Measurements from ENCODE around the gene SRSF4.
"Not testable (repeated sequence)": the region's sequence is repeated elsewhere in the genome, so short reads cannot be mapped to it uniquely, and the experiment has no call there.

Gene SRSF4

GRCh38 chr1:29124366-29125236 lies 57.1 kb downstream of the SRSF4 start:
- no peak for DNase-seq

- no peak for DNase-seq
Measured at GRCh38 chr1:29123887-29124365, 57.8 kb downstream of the SRSF4 start, which contains the start of gene TMEM200B. Gene TMEM200B (minus strand): TSS chr1:29123903. CDS start chr1:29121828, 2,075 bp downstream.

DNA sequence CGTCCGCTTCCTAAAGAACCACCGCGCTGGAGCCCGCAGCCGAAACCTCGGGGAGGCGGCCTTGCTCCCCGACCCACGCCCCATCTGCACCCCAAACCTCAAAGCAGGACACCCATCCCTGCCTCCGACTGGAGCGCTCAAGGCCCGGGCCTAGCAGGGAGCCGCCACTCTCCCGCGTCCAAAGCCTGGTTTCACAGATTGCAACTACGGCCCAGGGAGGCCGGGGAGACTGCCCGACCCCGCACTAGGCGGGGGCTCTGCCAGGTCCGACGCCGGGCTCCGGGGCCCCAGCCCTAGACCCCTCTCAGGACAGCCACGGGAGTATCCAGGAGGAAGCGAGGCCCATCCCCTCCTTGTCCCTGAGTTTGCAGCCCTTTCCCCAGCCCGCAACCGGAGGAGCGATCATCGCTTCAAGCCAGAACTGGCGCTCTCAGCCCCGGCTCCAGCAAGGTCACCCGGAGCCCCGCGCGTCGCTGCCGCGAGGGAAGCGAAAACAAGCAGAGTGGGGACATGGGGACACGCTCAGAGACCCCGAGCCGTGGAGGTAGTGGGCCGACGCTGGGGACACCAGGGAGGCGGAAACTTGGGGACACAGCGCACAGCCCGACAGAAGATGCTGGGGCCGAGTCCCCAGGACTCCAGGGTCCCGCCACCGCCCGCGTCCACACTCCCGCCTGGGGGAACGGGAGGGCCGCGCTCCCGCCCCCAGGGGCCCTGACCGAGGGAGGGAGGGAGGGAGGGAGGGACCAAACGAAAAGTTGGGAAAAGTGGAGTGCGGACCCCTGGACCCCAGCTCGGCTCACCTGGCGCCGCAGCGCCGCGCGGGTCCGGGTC lies 58.4 kb downstream of the SRSF4 start:
- no peak for DNase-seq

DNA sequence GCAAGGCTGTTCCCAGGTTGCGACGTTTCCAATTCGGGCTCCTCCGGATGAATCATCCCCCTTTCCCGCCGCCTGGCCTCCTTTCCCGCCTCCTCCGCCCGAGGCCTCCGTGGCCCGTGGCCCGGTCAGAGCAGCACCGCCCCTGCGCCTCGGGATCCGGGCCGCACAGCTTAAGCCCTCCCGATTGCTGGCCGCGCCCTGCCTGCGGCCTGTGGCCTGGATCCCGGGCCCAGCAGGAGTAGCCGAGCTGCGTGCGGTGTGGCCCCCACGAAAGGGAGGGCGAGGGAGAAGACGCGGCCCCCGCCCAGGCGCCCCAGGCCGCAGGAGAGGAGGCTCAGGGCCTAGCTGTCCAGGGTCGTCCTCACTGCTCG lies 59.0 kb downstream of the SRSF4 start:
- DNase-seq, result no peak

DNA sequence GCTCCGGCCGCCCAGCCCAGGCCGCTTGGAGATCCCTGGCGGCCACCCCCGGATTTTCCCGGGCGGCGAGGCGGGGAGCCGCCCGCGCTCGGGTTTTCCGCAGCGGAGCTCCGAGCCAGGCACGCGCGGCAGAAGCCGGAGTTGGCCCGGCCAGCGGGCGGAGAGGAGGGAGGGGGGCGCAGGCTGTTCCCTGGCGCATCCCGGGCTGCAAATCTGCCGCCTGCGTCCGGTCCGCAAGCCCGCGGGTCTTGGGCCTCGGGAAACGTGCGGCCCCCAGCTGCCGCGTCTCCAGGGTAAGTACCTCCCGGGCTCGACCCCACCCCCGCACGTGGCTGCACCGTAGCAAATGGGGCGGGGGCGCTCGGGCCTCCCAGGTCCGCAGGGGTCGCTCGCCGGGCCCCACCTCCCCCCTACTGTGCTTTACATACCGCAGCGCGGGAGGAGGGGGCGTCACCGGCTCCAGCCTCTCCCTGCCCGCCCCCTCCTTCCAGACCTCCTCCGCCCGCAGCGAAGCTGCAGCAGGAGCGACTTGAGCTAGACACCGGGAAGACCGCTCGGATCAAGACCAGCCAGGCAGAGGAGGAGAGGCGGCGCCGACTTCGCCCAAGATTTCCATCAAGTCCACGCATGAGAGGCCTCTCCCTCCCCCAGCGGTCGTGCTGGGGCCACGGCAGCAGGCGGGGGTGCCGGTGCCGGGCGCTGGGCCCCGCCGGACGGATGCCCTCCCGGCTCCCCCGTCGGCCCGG lies 59.6 kb downstream of the SRSF4 start:
- no peak for DNase-seq

DNA sequence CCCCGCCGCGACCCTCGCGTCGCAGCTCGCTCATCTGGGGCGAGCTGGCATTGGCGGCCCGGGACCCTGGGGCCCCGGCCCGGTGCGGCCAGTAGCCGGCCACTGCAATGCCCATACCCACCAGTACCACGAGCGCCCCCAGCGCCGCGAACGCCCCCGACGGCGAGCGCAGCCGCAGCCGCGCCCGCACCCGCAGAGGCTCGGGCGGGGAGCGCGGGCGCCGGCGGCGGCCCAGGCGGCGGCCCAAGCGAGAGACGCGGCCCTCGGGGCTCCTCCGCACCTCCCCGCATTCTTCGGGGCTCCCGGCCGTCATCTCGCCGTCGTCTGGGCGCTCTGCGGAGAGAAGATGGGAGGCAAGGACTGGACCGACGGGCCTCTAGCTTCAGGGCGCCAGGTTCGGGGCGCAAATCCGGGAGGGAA lies 60.2 kb downstream of the SRSF4 start:
- DNase-seq, result no peak

- DNase-seq, result no peak
Measured at GRCh38 chr1:29120947-29121485, 60.7 kb downstream of the SRSF4 start.

DNA sequence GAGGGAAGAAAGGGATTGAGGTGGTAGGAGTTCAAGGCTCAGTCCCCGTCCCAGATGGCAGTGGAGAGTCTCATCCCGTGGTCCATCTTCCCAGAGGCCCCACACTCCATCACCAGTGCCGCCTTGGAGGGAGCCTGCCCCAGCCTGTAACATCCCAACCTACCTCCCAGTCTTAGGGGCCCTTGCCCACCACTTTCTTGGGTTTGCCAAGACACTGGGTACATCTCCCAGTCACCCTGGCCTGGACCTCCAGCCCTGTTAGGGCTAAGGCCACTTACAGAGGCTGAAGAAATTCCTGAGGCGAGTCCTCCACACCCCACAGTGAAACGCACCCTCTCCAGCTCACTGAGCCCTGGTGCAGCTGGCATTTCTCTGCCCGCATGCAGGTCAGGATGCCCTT lies 61.3 kb downstream of the SRSF4 start:
- no peak for DNase-seq

DNA sequence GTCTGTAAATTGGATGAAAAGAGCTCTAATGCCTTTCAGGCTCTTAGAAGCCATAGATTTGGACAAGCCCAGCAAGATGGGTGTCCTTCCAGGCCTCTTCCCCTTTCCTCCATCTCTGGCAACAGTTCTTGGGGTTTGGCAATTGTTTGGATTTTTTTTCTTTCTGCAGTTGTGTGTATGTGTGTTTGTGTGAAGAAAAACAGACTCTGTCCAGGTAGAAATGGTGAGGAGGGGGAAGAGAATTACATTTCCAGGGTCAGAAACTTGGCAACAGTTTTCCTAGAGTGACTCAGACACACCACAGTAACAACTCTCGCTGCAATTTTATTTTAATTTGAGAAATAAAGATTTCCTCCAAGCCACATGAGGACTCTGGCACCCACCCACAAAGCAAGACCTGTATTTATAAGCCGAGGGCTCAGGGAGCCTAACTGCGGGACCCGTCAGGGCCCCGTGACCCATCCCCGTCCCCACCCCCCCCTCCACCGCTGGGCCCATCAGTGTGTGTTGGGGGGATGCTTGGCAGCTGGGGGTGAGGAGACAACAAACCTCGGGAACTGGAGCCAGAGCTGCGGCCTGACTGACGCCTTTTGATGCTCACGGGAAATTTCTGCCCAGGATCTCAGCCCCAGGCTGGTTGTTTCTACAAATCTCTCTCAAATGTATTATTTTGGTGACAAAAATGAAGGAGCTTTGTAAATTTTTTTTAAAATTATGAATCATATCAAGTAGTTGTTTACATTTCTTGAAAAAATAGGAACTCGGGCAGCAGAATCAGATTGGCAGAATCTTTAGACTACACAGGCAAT lies 62.4 kb downstream of the SRSF4 start:
- no peak for DNase-seq

- no peak for DNase-seq
Measured at GRCh38 chr1:29117381-29117780, 64.3 kb downstream of the SRSF4 start.

- DNase-seq, result no peak
Measured at GRCh38 chr1:29114654-29115053, 67.0 kb downstream of the SRSF4 start.

DNA sequence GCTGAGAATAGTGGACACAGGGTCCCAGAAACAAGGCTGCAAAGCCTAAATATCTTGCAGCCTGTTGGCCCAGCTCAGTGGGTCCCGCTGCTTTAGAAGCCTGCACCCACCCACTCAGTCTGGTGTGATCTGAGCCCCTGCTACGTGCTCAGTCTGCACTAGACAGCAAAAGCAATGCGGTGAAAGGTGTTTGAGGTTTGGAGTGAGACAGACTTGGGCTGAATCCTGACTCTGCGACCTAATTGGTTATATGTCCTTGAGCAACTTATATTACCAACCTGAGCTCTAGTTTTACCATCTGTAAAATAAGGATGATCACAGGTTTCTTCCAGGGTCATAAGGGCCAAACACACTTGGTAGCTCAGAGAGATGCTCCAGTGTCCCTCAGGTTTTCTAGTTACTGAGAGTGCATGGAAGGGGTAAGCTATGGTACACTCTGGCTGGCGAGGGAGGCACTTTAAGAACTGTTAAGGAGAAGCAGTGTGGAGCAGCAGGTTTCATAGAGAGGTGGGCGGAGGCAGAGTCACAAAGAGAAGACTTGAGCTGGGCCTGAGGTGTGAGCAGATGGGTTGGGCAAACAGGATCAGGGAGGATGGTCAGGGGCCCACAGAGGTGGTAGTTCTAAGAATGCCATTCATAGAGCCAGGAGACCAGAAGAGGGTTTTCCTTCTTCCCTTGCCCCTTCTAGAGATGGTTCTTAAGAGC lies 68.1 kb downstream of the SRSF4 start:
- DNase-seq, result no peak

- DNase-seq, result no peak
Measured at GRCh38 chr1:29112705-29113412, 68.8 kb downstream of the SRSF4 start.

DNA sequence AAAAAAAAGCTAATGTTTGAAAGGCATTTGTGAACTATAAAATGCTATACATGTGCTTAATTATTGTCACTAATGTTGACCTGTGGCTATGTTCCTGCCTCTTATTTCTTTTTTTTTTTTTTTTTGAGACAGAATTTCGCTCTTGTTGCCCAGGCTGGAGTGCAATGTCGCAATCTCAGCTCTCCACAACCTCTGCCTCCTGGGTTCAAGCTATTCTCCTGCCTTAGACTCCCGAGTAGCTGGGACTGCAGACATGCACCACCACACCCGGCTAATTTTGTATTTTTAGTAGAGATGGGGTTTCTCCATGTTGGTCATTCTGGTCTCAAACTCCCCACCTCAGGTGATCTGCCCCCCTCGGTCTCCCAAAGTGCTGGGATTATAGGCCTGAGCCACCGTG lies 73.7 kb downstream of the SRSF4 start:
- not testable (repeated sequence) for DNase-seq

- no peak for DNase-seq
Measured at GRCh38 chr1:29105822-29106221, 75.9 kb downstream of the SRSF4 start.

DNA sequence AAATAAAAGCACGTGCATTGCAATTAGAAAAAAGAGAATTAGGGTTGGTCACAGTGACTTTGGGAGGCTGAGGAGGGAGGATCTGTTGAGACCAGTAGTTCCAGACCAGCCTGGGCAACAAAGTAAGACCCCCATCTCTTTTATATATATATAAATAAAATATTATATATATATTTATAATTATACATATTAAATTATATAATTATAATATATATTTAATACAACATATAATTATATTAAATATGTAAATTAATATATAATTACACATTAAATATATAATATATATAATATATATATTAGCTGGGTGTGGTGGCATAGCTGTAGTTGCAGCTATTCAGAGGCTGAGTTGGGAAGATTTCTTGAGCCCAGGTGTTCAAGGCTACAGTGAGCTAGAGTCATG lies 81.2 kb downstream of the SRSF4 start:
- DNase-seq, result no peak

GRCh38 chr1:29099286-29099685 lies 82.4 kb downstream of the SRSF4 start:
- DNase-seq, result no peak
